SK-N-SH (cell line): ENCODE data around the gene ZNF398.

Source experiments
- CTCF ChIP-seq: fragments of 200-600 bp; sonication (generic); IDR thresholded peaks from 2 replicates; pipeline ENCODE4 v1.6.1; 2017; ENCODE audit warnings: antibody characterized with exemption, mild to moderate bottlenecking, moderate library complexity
- EP300 ChIP-seq, 2 experiments: IDR thresholded peaks; 2 replicates each; pipeline versions ENCODE4 v1.4.0 to v1.6.1; 2012; ENCODE audit warnings: borderline replicate concordance in 1 of 2, low read depth in 1 of 2, low read length in 1 of 2
- GATA2 ChIP-seq: sonication (generic); formaldehyde crosslinking; IDR thresholded peaks from 2 replicates; pipeline ENCODE4 v1.5.0; 2020; ENCODE audit warnings: mild to moderate bottlenecking, missing genetic modification reagents
- MAX ChIP-seq: IDR thresholded peaks from 2 replicates; pipeline ENCODE4 v1.4.0; 2012; ENCODE audit warnings: low read depth
- MXI1 ChIP-seq: IDR thresholded peaks from 2 replicates; pipeline ENCODE4 v1.6.1; 2012; ENCODE audit warnings: mild to moderate bottlenecking, low read depth, low read length, improper control_type of control experiment
- REST ChIP-seq: IDR thresholded peaks from 2 replicates; pipeline ENCODE4 v1.6.1; 2012; ENCODE audit warnings: mild to moderate bottlenecking, low read depth, low read length, moderate library complexity
- TAF1 ChIP-seq: IDR thresholded peaks from 2 replicates; pipeline ENCODE4 v1.6.1; 2012; ENCODE audit warnings: low read depth, mild to moderate bottlenecking, low read length, moderate library complexity, borderline replicate concordance

- TF ChIP-seq TAF1 (no peak), CTCF (no peak), MAX (no peak), EP300 (IDR thresholded peaks at IDR 0.05; ENCODE audit: borderline replicate concordance in 1 of 2, low read depth in 1 of 2, low read length in 1 of 2) (no peak), REST (no peak), GATA2 (CRISPR knock-in tag) (no peak), MXI1 (no peak)
These were observed 37.0 kb downstream of the ZNF398 start for GRCh38 chr7:149184274-149184673.
